IMR-90 (cell line): ENCODE measurements around the gene SMIM14. TPM values are rescaled to one million over a fixed set of nuclear protein-coding genes. Genes with fewer than 3 reads are reported as not detected.

Source experiments
- ATAC-seq: fragments of 200-7000 bp; cut with Tn5 transposase; 2 replicates; pipeline ENCODE4 v1.9.1; 2020; ENCODE audit warnings: low read depth, mild to moderate bottlenecking, moderate library complexity
- BruUV-seq: library from RNA; stranded (reverse); fragments of 400-500 nt; replicated peaks from 2 replicates; lab custom pipeline; 2021; lab: Mats Ljungman, UMichigan
- CTCF ChIA-PET: fragments of 300-600 bp; formaldehyde crosslinking; extraction: SDS; loops from one replicate; lab custom pipeline; 2021; ENCODE audit warnings: antibody characterized with exemption; lab: Yijun Ruan, JAX
- POLR2A ChIA-PET: fragments of 300-600 bp; sonication (Branson Sonifier 250); formaldehyde crosslinking; loops from one replicate; lab custom pipeline; 2022; ENCODE audit warnings: antibody characterized with exemption; ENCODE audit not compliant: unreplicated experiment; lab: Charles Lee
- DNase-seq: peaks from one replicate; pipeline ENCODE4 v3.0.0; 2013
- H2AFZ ChIP-seq: replicated peaks from 2 replicates; pipeline ENCODE3; 2013; ENCODE audit warnings: low read length, mild to moderate bottlenecking; ENCODE audit not compliant: poor library complexity
- H2AK5ac ChIP-seq: 2 replicates; pipeline ENCODE4 v1.6.1; 2013; ENCODE audit warnings: low read depth, low read length, inconsistent platforms
- H2AK9ac ChIP-seq: replicated peaks from 2 replicates; pipeline ENCODE3; 2013; ENCODE audit warnings: mild to moderate bottlenecking, low read depth, low read length, moderate library complexity; ENCODE audit not compliant: poor library complexity
- H2BK120ac ChIP-seq: 2 replicates; pipeline ENCODE4 v1.6.1; 2013; ENCODE audit warnings: low read depth, low read length, inconsistent platforms
- H2BK15ac ChIP-seq: 3 replicates; pipeline ENCODE4 v1.6.1; 2013; ENCODE audit warnings: low read depth, low read length, inconsistent platforms
- H2BK20ac ChIP-seq: 2 replicates; pipeline ENCODE4 v1.6.1; 2013; ENCODE audit warnings: low read depth, mild to moderate bottlenecking, inconsistent platforms, low read length, moderate library complexity
- H2BK5ac ChIP-seq: 2 replicates; pipeline ENCODE4 v1.6.1; 2013; ENCODE audit warnings: mild to moderate bottlenecking, low read depth, low read length, inconsistent platforms; ENCODE audit not compliant: poor library complexity, severe bottlenecking
- H3K14ac ChIP-seq: replicated peaks from 2 replicates; pipeline ENCODE4 v1.6.1; 2013; ENCODE audit warnings: low read depth, low read length, inconsistent platforms
- H3K18ac ChIP-seq: 2 replicates; pipeline ENCODE4 v1.6.1; 2013; ENCODE audit warnings: low read depth, low read length, control low read depth
- H3K23ac ChIP-seq: 2 replicates; pipeline ENCODE4 v1.6.1; 2013; ENCODE audit warnings: low read depth, low read length, inconsistent platforms
- H3K27ac ChIP-seq: 2 replicates; pipeline ENCODE4 v1.5.1; 2013; ENCODE audit warnings: mild to moderate bottlenecking, control low read depth, low read length; ENCODE audit not compliant: insufficient read depth
- H3K27me3 ChIP-seq: 2 replicates; pipeline ENCODE4 v1.6.1; 2013; ENCODE audit warnings: low read length; ENCODE audit not compliant: control insufficient read depth, insufficient read depth
- H3K36me3 ChIP-seq: 2 replicates; pipeline ENCODE4 v1.6.1; 2013; ENCODE audit warnings: low read length, mixed read lengths; ENCODE audit not compliant: control insufficient read depth, insufficient read depth
- H3K4ac ChIP-seq: 2 replicates; pipeline ENCODE4 v1.6.1; 2013; ENCODE audit warnings: low read depth, low read length, inconsistent platforms
- H3K4me1 ChIP-seq: 2 replicates; pipeline ENCODE4 v1.6.1; 2013; ENCODE audit warnings: low read length, mixed read lengths; ENCODE audit not compliant: control insufficient read depth, insufficient read depth
- H3K4me2 ChIP-seq: 2 replicates; pipeline ENCODE4 v1.6.1; 2013; ENCODE audit warnings: low read depth, mild to moderate bottlenecking, control low read depth, low read length, moderate library complexity
- H3K4me3 ChIP-seq: 2 replicates; pipeline ENCODE4 v1.5.1; 2013; ENCODE audit warnings: low read depth, mild to moderate bottlenecking, control low read depth, low read length, moderate library complexity; ENCODE audit not compliant: insufficient read depth
- H3K56ac ChIP-seq: 2 replicates; pipeline ENCODE4 v1.6.1; 2013; ENCODE audit warnings: low read length, inconsistent platforms; ENCODE audit not compliant: insufficient read depth; ENCODE audit errors: extremely low read depth
- H3K79me1 ChIP-seq, 2 experiments: 2 replicates each; pipeline ENCODE4 v1.6.1; 2013; ENCODE audit warnings: low read length in 2 of 2, inconsistent platforms in 1 of 2, low read depth in 1 of 2
- H3K9ac ChIP-seq: 2 replicates; pipeline ENCODE4 v1.6.1; 2013; ENCODE audit warnings: low read depth, low read length, control low read depth
- H3K9me1 ChIP-seq: 2 replicates; pipeline ENCODE4 v1.6.1; 2013; ENCODE audit warnings: low read length, inconsistent platforms; ENCODE audit not compliant: insufficient read depth
- H3K9me3 ChIP-seq: 2 replicates; pipeline ENCODE4 v1.6.1; 2013; ENCODE audit warnings: low read length; ENCODE audit not compliant: control insufficient read depth, insufficient read depth
- H4K20me1 ChIP-seq: 2 replicates; pipeline ENCODE4 v1.6.1; 2013; ENCODE audit warnings: low read length, inconsistent platforms; ENCODE audit not compliant: insufficient read depth
- H4K5ac ChIP-seq: 2 replicates; pipeline ENCODE4 v1.6.1; 2013; ENCODE audit warnings: mild to moderate bottlenecking, low read depth, low read length, control low read depth
- H4K8ac ChIP-seq, 2 experiments: 2 replicates each; pipeline ENCODE4 v1.6.1; 2013; ENCODE audit warnings: low read depth in 2 of 2, low read length in 2 of 2, control low read depth in 1 of 2, inconsistent platforms in 1 of 2
- H4K91ac ChIP-seq: 2 replicates; pipeline ENCODE4 v1.6.1; 2013; ENCODE audit warnings: low read depth, low read length, inconsistent platforms; ENCODE audit not compliant: insufficient read depth
- CEBPB ChIP-seq: IDR thresholded peaks from 2 replicates; pipeline ENCODE4 v1.6.1; 2012; ENCODE audit warnings: low read depth, low read length, improper control_type of control experiment
- CHD1 ChIP-seq: IDR thresholded peaks from 2 replicates; pipeline ENCODE4 v1.6.1; 2012; ENCODE audit warnings: low read depth, low read length, improper control_type of control experiment
- CTCF ChIP-seq: conservative IDR thresholded peaks from 2 replicates; pipeline ENCODE4 v1.5.1; 2012; ENCODE audit warnings: mild to moderate bottlenecking, low read depth, low read length, improper control_type of control experiment
- FOS ChIP-seq: fragments of 150-350 bp; IDR thresholded peaks from 2 replicates; pipeline ENCODE4 v1.6.1; 2016; ENCODE audit warnings: low read depth, low read length
- MAFK ChIP-seq: IDR thresholded peaks from 2 replicates; pipeline ENCODE4 v1.6.1; 2012; ENCODE audit warnings: low read depth, low read length, improper control_type of control experiment
- MAZ ChIP-seq: IDR thresholded peaks from 2 replicates; pipeline ENCODE4 v1.6.1; 2012; ENCODE audit warnings: low read depth, mild to moderate bottlenecking, low read length, improper control_type of control experiment, moderate library complexity, borderline replicate concordance
- MXI1 ChIP-seq: IDR thresholded peaks from 2 replicates; pipeline ENCODE4 v1.6.1; 2012; ENCODE audit warnings: low read depth, mild to moderate bottlenecking, low read length, moderate library complexity, borderline replicate concordance
- NFE2L2 ChIP-seq: fragments of 150-350 bp; IDR thresholded peaks from 2 replicates; pipeline ENCODE4 v1.6.1; 2016; ENCODE audit warnings: low read depth, mild to moderate bottlenecking, low read length
- RAD21 ChIP-seq: IDR thresholded peaks from 2 replicates; pipeline ENCODE4 v1.6.1; 2012; ENCODE audit warnings: low read length, improper control_type of control experiment
- RCOR1 ChIP-seq: IDR thresholded peaks from 2 replicates; pipeline ENCODE4 v1.6.1; 2012; ENCODE audit warnings: mild to moderate bottlenecking, low read length, improper control_type of control experiment; ENCODE audit not compliant: insufficient replicate concordance
- SMC3 ChIP-seq: fragments of 150-350 bp; IDR thresholded peaks from 2 replicates; pipeline ENCODE4 v1.6.1; 2016; ENCODE audit warnings: low read depth, mild to moderate bottlenecking, antibody characterized with exemption, low read length, moderate library complexity
- USF2 ChIP-seq: fragments of 150-350 bp; IDR thresholded peaks from 2 replicates; pipeline ENCODE4 v1.6.1; 2017; ENCODE audit warnings: mild to moderate bottlenecking, antibody characterized with exemption, low read length, low read depth
- WGBS, 2 experiments: methylation state at CpG; one replicate each; pipeline versions ENCODE4 v1.1.5 to v1.1.7; 2013; ENCODE audit warnings: missing lambda C conversion rate in 2 of 2; ENCODE audit not compliant: insufficient read length in 1 of 2; ENCODE audit errors: extremely low coverage in 2 of 2; 5-methylcytosine and 5-hydroxymethylcytosine counted together
- dilution Hi-C: fragments of 300-500 bp; cut with HindIII; formaldehyde crosslinking; loops from one replicate; pipeline ENCODE4 v1.14.3; 2018; ENCODE audit warnings: low sequenced_read_pairs; ENCODE audit not compliant: unreplicated experiment
- in situ Hi-C: fragments of 300-500 bp; cut with MboI; formaldehyde crosslinking; loops from 3 replicates; pipeline ENCODE4 v1.14.3; 2019; ENCODE audit warnings: low sequenced_read_pairs, inconsistent platforms, mixed read lengths
- intact Hi-C: fragments of 100-400 bp; cut with micrococcal nuclease; formaldehyde crosslinking; loops from 2 replicates; pipeline ENCODE4 v1.10.0; 2022
- polyA plus RNA-seq, 3 experiments: library from polyadenylated mRNA; depleted of rRNA; stranded (reverse); fragments of >200 nt; gene quantifications; 2 replicates each; pipeline ENCODE4 v1.2.3, GENCODE V29; 2012; ENCODE audit warnings: low replicate concordance in 1 of 3
- total RNA-seq: library from RNA; depleted of rRNA; stranded (reverse); fragments of >200 nt; gene quantifications from 2 replicates; pipeline ENCODE4 v1.2.3, GENCODE V29; 2012

Gene SMIM14
- total and polyA plus RNA-seq, 2 of the 4 experiments (the other 2 are of a cell fraction): 15.6 to 20.9 TPM

GRCh38 chr4:39662683-39663082, 24.0 kb upstream of the SMIM14 start:
- Histone ChIP-seq H3K9me3 (no peaks in the 10 kb centered on the region), H3K9me1 (peaks cover 5% of the 10 kb centered on the region), H3K9ac (no peak overlapping the region), H2BK15ac (no peak overlapping the region), H3K4me1 (peaks cover 4% of the 10 kb centered on the region), H4K5ac (no peak overlapping the region), H3K27me3 (no peaks in the 10 kb centered on the region), H4K8ac (no peak overlapping the region), H3K4me2 (no peak overlapping the region), H3K79me1 (no peaks in the 10 kb centered on the region), H4K91ac (no peak overlapping the region), H3K18ac (no peak overlapping the region), H2BK20ac (no peak overlapping the region), H2BK120ac (no peak overlapping the region), H3K4ac (no peak overlapping the region), H4K20me1 (peaks cover 5% of the 10 kb centered on the region; the same call in 1 of the 2 replicates), H3K23ac (no peak overlapping the region), H2AK9ac (no peak overlapping the region), H3K27ac (no peak overlapping the region), H3K4me3 (no peak overlapping the region), H2AFZ (no peak overlapping the region), H3K56ac (no peak overlapping the region), H2AK5ac (no peak overlapping the region), H2BK5ac (no peak overlapping the region), H3K14ac (no peak overlapping the region), H3K36me3 (no peaks in the 10 kb centered on the region)
- no TSS peak for BruUV-seq
- DNase-seq: no peak
- dilution Hi-C loops (no loop called here), in situ Hi-C loops (no loop called here), intact Hi-C loops (no loop called here)
- ATAC-seq: no peak
- WGBS, 2 experiments: 83% methylated on average over 2 of the region's 7 CpGs; no CpG with 5 or more reads in 1 of the 2 experiments
- ChIA-PET CTCF (interaction anchor here (0.6 kb wide), 2 partner anchors 38 to 738 kb away, joined by 3 to 7 read pairs; no protein-coding TSS in a partner anchor), POLR2A (no interaction called here)
- TF ChIP-seq MAZ: no peak
- no peak for TF ChIP-seq CHD1
- TF ChIP-seq USF2: no peak
- TF ChIP-seq MAFK: no peak
- no peak for TF ChIP-seq CTCF
- TF ChIP-seq SMC3: no peak
- no peak for TF ChIP-seq NFE2L2
- TF ChIP-seq RAD21: no peak
- no peak for TF ChIP-seq MXI1
- TF ChIP-seq CEBPB: no peak
- TF ChIP-seq RCOR1: no peak
- TF ChIP-seq FOS: no peak
